COR-L47 (cell line): ENCODE measurements around the gene POU4F2.
"Not testable (repeated sequence)": the region's sequence is repeated elsewhere in the genome, so short reads cannot be mapped to it uniquely, and the experiment has no call there.

Experiments used
- DNase-seq: peaks from one replicate; lab custom pipeline; 2025; lab: John Stamatoyannopoulos, UW

Gene POU4F2

GRCh38 chr4:146654687-146655520 is 16.2 kb downstream of the POU4F2 start:
- DNase-seq = peak; percentile 50

GRCh38 chr4:146655521-146655856 is 16.8 kb downstream of the POU4F2 start:
- DNase-seq = no peak

DNA sequence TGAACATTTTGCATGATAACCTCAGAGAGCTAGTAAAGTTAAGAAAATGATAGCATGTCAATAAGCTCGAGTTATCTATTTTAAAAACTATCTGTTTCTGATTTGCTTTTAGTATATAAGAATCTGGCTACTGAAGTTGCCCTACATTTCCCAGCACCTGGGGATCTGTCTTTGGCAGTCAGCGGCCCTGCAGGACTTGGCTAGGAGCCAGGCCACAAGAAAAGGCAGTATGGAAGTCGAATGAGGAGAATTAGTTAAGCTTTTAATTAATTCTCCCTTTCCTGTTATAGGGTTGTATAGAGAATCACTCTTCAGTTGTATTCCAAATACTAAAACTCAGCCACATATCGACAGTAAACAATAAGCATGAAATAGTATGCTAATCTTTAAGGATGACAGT is 22.7 kb downstream of the POU4F2 start:
- peak; percentile 47 for DNase-seq

- DNase-seq = not testable (repeated sequence)
These were observed 25.2 kb downstream of the POU4F2 start for GRCh38 chr4:146663968-146664311.

GRCh38 chr4:146674829-146675570 is 36.3 kb downstream of the POU4F2 start:
- no peak for DNase-seq
